Karpas-422 (cell line): Measurements from ENCODE around the gene DMAC2. TPM values are rescaled to one million over a fixed set of nuclear protein-coding genes. Genes with fewer than 3 reads are reported as not detected.
A peak's percentile ranks its signal among the peaks of the same experiment; 100 is the strongest.

Experiments used
- DNase-seq: peaks from one replicate; pipeline ENCODE4 v3.0.0-alpha.2; 2015
- H2AFZ ChIP-seq: fragments of 200-600 bp; sonication (generic); 2 replicates; pipeline ENCODE4 v1.6.1; 2014; ENCODE audit warnings: antibody characterized with exemption, low read length, mixed read lengths
- H3K27ac ChIP-seq: fragments of 200-600 bp; sonication (generic); 2 replicates; pipeline ENCODE4 v1.5.1; 2014; ENCODE audit warnings: mild to moderate bottlenecking, low read length, moderate library complexity
- H3K27me3 ChIP-seq: fragments of 200-600 bp; sonication (generic); 2 replicates; pipeline ENCODE4 v1.6.1; 2014; ENCODE audit warnings: low read length, mixed read lengths
- H3K36me3 ChIP-seq: fragments of 200-600 bp; sonication (generic); 2 replicates; pipeline ENCODE4 v1.6.1; 2014; ENCODE audit warnings: low read length, mixed read lengths; ENCODE audit not compliant: insufficient read depth
- H3K4me1 ChIP-seq: fragments of 200-600 bp; sonication (generic); 2 replicates; pipeline ENCODE4 v1.6.1; 2014; ENCODE audit warnings: mild to moderate bottlenecking, low read length, mixed read lengths
- H3K4me2 ChIP-seq: fragments of 200-600 bp; sonication (generic); 2 replicates; pipeline ENCODE4 v1.6.1; 2014; ENCODE audit warnings: low read length, low read depth, mild to moderate bottlenecking; ENCODE audit not compliant: poor library complexity, severe bottlenecking
- H3K4me3 ChIP-seq: fragments of 200-600 bp; sonication (generic); 2 replicates; pipeline ENCODE4 v1.5.1; 2014; ENCODE audit warnings: mild to moderate bottlenecking, antibody characterized with exemption, low read length, mixed read lengths
- H3K79me2 ChIP-seq: fragments of 200-600 bp; sonication (generic); 2 replicates; pipeline ENCODE4 v1.6.1; 2014; ENCODE audit warnings: mild to moderate bottlenecking, low read length, mixed read lengths
- H3K9ac ChIP-seq: fragments of 200-600 bp; sonication (generic); 2 replicates; pipeline ENCODE4 v1.6.0; 2014; ENCODE audit warnings: low read length
- H3K9me2 ChIP-seq: fragments of 200-600 bp; sonication (generic), shearing (Covaris generic); replicated peaks from 2 replicates; pipeline ENCODE4 v1.6.0; 2014; ENCODE audit warnings: mild to moderate bottlenecking, low read length, moderate library complexity; ENCODE audit not compliant: insufficient read depth
- H3K9me3 ChIP-seq: fragments of 300-700, 200-600 bp; sonication (generic); 2 replicates; pipeline ENCODE4 v1.6.1; 2014; ENCODE audit warnings: low read length, mixed read lengths
- H4K20me1 ChIP-seq: fragments of 200-600 bp; sonication (generic); 2 replicates; pipeline ENCODE4 v1.6.1; 2014; ENCODE audit warnings: mild to moderate bottlenecking, antibody characterized with exemption, low read length, low read depth; ENCODE audit not compliant: insufficient read depth
- total RNA-seq: library from RNA; depleted of rRNA; stranded (reverse); fragments of >200 nt; shearing (Covaris generic); gene quantifications from 2 replicates; pipeline ENCODE4 v1.2.3, GENCODE V29; 2014; ENCODE audit warnings: low replicate concordance

Gene DMAC2
- total RNA-seq, 1 experiment from 2014 or later, result 30.3 TPM

DNA sequence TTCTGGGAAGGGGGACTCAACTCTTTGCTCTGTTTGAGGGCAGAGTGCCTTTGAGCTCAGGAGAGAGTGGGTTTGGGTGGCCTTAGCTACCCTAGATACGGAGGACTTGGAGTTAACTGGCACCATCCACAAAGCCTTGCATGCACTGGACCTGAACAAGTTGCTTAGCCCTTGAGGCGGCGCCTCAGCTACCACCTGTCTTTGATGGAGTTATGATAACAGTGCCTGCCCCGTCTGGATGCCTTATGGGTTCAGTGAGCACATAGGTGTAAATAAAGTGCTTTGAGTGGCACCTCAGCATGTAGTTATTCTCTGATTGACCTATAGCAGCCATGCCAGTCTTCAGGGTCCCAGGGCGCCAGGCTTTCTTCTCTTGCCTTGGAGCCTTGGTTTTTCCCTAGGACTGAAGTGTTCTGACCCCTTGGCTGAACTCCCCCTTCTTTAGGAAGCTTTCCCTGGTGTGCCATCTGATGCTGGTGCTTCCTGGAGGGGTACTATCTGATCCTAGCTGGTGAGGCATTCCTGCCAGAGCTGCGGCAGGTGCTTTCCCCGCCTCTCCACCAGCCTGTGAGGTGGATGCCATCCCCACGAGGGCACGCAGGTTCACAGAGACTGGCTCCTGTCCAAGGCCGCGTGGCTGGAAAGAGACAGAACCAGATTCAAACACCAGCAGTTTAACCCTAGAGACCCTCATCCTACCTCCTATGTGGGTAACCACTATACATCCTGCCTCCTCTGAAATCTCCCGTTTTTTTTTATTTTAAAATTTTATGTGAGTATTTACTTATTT lies 36.3 kb downstream of the DMAC2 start:
- no peak overlapping the region for H3K4me3 ChIP-seq
- no peaks in the 10 kb centered on the region for H3K27me3 ChIP-seq
- peaks cover 36% of the 10 kb centered on the region for H3K79me2 ChIP-seq
- H3K4me2 ChIP-seq, result no peak overlapping the region
- no peak for DNase-seq
- no peak overlapping the region for H3K27ac ChIP-seq
- no peaks in the 10 kb centered on the region for H3K9me3 ChIP-seq
- no peaks in the 10 kb centered on the region for H3K36me3 ChIP-seq
- H2AFZ ChIP-seq, result no peak overlapping the region
- no peaks in the 10 kb centered on the region for H4K20me1 ChIP-seq
- H3K4me1 ChIP-seq, result peaks cover 29% of the 10 kb centered on the region
- H3K9me2 ChIP-seq, result no peaks in the 10 kb centered on the region
- no peak overlapping the region for H3K9ac ChIP-seq

DNA sequence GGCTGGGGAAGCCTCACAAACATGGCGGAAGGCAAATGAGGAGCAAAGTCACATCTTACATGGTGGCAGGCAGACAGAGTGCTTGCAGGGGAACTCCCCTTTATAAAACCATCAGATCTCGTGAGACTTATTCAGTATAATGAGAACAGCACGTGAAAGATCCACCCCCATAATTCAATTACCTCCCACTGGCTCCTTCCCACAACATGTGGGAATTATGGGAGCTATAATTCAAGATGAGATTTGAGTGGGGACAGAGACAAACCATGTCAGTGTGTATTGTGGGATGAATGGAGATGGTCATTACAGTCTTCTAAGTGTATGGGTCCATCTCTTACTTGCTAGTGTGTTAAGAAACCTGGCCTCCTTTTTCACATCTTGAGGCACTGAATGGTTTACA lies 37.7 kb downstream of the DMAC2 start:
- Histone ChIP-seq H3K27ac (no peak overlapping the region), H2AFZ (no peak overlapping the region), H3K9me3 (no peaks in the 10 kb centered on the region), H3K4me2 (no peak overlapping the region), H4K20me1 (no peaks in the 10 kb centered on the region), H3K36me3 (no peaks in the 10 kb centered on the region), H3K79me2 (peaks cover 46% of the 10 kb centered on the region), H3K4me1 (peaks cover 15% of the 10 kb centered on the region), H3K27me3 (no peaks in the 10 kb centered on the region), H3K9me2 (no peaks in the 10 kb centered on the region), H3K9ac (no peak overlapping the region), H3K4me3 (no peak overlapping the region)
- no peak for DNase-seq

DNA sequence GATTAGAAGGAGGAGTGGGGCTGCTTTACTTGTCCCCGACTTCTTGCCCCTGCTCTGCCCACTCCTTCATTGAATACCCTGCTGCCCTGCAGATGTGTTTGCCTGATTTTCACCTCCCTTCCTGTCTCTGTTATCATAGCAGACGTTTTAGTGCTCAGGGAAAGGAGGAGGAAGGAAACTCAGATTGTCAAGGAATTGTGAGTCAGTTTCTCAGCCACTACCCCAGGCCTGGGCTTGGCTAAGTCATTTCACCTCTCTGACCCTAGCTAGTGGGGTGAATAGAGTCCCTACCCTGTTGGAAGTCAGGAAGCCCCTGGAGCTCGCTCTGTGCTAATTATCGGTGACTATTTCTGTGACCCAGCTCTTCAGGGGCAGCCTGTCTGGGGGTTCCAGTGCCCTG lies 38.2 kb downstream of the DMAC2 start:
- no peaks in the 10 kb centered on the region for H3K9me3 ChIP-seq
- no peaks in the 10 kb centered on the region for H4K20me1 ChIP-seq
- H3K4me3 ChIP-seq, result no peak overlapping the region
- no peak overlapping the region for H3K4me2 ChIP-seq
- no peak overlapping the region for H2AFZ ChIP-seq
- H3K36me3 ChIP-seq, result no peaks in the 10 kb centered on the region
- no peaks in the 10 kb centered on the region for H3K27me3 ChIP-seq
- H3K79me2 ChIP-seq, result peaks cover 51% of the 10 kb centered on the region
- no peak for DNase-seq
- no peak overlapping the region for H3K9ac ChIP-seq
- no peak overlapping the region for H3K27ac ChIP-seq
- H3K9me2 ChIP-seq, result no peaks in the 10 kb centered on the region
- peaks cover 12% of the 10 kb centered on the region for H3K4me1 ChIP-seq

DNA sequence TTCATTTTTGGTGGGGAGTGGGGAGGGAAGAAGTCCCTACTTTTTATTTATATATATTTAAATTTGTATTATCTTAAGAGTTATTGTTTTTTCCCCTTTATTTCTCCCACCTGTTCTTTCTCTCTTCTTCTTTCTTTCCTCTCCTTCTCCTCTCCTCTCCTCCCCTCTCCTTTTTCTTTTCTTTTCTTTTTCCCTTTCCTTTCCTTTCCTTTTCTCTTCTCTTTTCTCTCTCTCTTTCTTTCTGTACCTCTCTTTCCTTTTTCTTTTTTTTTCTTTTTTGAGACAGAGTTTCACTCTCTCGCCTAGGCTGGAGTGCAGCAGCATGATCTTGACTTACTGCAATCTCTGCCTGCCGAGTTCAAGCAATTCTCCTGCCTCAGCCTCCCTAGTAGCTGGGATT lies 40.2 kb downstream of the DMAC2 start:
- H3K4me2 ChIP-seq, result peak overlapping the region; percentile 87
- H3K4me3 ChIP-seq, result no peak overlapping the region
- H3K9me2 ChIP-seq, result no peaks in the 10 kb centered on the region
- no peak overlapping the region for H2AFZ ChIP-seq
- peaks cover 28% of the 10 kb centered on the region for H3K4me1 ChIP-seq
- no peak overlapping the region for H3K27ac ChIP-seq
- H3K27me3 ChIP-seq, result no peaks in the 10 kb centered on the region
- H3K79me2 ChIP-seq, result peaks cover 71% of the 10 kb centered on the region
- DNase-seq, result no peak
- no peaks in the 10 kb centered on the region for H3K36me3 ChIP-seq
- no peaks in the 10 kb centered on the region for H3K9me3 ChIP-seq
- 0 out of 2 replicates have a peak, but pooled peaks cover 8% of the 10 kb centered on the region for H4K20me1 ChIP-seq
- H3K9ac ChIP-seq, result peak overlapping the region; percentile 97; the same call in 1 of the 2 replicates

DNA sequence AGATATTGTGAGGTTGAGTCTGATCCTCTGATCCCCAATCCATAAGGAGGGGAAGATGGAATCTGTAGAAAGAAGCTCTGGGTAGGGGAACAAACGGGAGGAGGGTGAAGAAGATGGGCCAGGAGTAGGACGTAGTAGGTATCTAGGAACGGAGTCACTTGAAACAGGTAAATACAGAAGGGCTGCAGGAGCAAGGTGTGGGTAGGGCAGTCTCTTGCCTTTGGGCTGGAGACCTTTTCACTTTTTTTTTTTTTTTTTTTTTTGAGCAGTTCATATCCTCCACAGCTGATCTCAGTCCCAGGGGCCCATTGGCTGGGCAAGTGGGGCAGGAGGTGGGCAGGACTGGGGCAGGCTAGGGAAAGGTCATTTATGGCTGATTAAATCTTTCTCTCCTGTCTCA lies 40.6 kb downstream of the DMAC2 start:
- no peaks in the 10 kb centered on the region for H3K27me3 ChIP-seq
- H3K4me2 ChIP-seq, result peak overlapping the region; percentile 87
- no peak for DNase-seq
- no peak overlapping the region for H2AFZ ChIP-seq
- H3K4me1 ChIP-seq, result peaks cover 28% of the 10 kb centered on the region
- H3K4me3 ChIP-seq, result peak overlapping the region; percentile 99
- no peaks in the 10 kb centered on the region for H3K36me3 ChIP-seq
- H3K79me2 ChIP-seq, result peaks cover 75% of the 10 kb centered on the region
- 0 out of 2 replicates have a peak, but pooled peaks cover 8% of the 10 kb centered on the region for H4K20me1 ChIP-seq
- H3K9me2 ChIP-seq, result no peaks in the 10 kb centered on the region
- H3K9me3 ChIP-seq, result no peaks in the 10 kb centered on the region
- no peak overlapping the region for H3K27ac ChIP-seq
- H3K9ac ChIP-seq, result peak overlapping the region; percentile 97

DNA sequence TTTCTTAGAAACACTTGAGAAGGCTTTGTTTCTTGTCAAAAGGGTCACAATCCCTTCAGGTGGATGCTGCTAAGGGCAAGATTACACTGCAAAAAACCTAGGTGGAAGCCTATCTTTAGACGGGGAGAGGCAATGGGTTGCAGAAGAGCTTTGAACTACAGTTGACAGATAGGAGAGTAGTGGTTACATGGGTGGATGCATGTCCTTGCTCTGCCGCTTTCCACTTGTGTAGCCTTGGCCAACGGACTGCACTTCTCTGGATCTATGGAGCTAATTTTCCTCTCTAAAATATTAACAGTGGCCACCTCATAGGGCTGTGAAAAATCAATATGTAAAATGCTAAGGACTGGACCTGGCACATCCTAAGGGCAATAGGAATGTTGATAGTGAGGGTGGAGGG lies 41.1 kb downstream of the DMAC2 start:
- Histone ChIP-seq H3K4me3 (peak overlapping the region; percentile 99), H3K9me3 (no peaks in the 10 kb centered on the region), H4K20me1 (0 out of 2 replicates have a peak, but pooled peaks cover 8% of the 10 kb centered on the region), H3K9me2 (no peaks in the 10 kb centered on the region), H3K4me1 (peaks cover 28% of the 10 kb centered on the region), H3K4me2 (peak overlapping the region; percentile 87), H3K27ac (no peak overlapping the region), H3K27me3 (no peaks in the 10 kb centered on the region), H3K36me3 (no peaks in the 10 kb centered on the region), H3K9ac (peak overlapping the region; percentile 97), H2AFZ (no peak overlapping the region), H3K79me2 (peaks cover 80% of the 10 kb centered on the region)
- DNase-seq, result peak; percentile 52

DNA sequence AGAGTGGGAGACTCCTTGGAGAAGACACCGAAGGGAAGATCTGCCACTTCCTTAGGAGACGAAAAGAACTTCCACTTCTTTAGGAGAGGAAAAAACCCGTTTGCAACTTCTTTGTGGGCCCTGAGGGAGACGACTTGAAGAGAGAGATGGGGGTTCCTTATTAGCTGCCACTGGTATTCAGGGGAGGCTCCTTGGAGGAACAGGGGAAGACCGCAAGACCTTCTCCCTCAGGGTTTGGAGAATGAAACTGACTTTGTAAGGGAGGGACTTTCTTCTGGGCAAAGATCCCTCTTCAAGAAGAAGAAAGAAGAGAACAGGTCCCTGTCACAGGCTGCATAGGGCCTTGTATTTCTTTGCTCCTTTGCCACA lies 41.7 kb downstream of the DMAC2 start:
- peak; percentile 63 for DNase-seq
- H3K27me3 ChIP-seq, result no peaks in the 10 kb centered on the region
- no peaks in the 10 kb centered on the region for H3K36me3 ChIP-seq
- H2AFZ ChIP-seq, result peak overlapping the region; percentile 68
- peak overlapping the region; percentile 87 for H3K4me2 ChIP-seq
- H4K20me1 ChIP-seq, result 0 out of 2 replicates have a peak, but pooled peaks cover 8% of the 10 kb centered on the region
- peaks cover 28% of the 10 kb centered on the region for H3K4me1 ChIP-seq
- no peaks in the 10 kb centered on the region for H3K9me3 ChIP-seq
- H3K79me2 ChIP-seq, result peaks cover 78% of the 10 kb centered on the region
- peak overlapping the region; percentile 99 for H3K4me3 ChIP-seq
- H3K9ac ChIP-seq, result peak overlapping the region; percentile 97
- peak overlapping the region; percentile 87; the same call in 1 of the 2 replicates for H3K27ac ChIP-seq
- H3K9me2 ChIP-seq, result no peaks in the 10 kb centered on the region

DNA sequence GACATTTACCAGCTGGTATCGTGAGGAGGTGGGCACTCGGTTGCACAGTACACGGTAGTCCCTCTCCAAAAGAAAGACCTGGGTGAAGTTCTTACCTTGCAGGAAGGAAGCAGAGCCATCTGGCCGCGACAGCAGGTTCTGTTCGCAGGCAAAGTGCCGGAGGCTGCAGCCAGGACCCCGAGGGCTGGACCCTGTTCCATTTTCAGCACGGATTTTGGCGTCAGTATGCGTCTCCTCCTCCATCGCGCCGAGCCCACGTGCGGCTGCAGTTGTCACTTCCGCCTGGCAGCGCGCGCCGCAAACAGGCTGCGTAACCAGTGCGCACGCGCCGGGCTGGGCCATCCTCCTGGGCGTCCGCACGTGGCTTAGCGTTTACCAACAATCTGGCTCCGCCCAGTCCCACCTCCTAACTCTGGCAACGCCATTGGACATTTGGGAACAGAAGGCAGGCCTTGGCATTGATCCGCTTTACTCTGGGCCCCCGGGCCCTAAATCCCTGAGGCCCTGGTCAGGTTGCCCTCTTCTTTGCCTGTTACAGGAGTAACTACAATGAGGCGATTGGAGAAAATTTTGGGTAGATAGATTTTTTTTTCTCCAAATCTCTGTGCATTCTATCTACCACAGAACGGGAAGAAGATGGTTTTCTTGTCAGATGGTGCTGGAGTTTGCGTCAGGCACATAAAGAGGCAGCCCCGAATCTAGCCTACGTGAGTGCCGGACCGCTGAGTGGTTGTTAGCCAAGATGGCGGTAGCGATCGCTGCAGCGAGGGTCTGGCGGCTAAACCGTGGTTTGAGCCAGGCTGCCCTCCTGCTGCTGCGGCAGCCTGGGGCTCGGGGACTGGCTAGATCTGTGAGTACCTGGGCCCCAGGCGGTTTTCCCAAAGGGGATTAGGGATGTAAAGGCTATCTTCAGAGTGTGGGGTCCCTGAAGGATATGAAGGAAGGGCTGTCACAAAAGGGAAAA lies 42.3 kb downstream of the DMAC2 start, which contains the start of the genes BCKDHA and EXOSC5:
Gene BCKDHA (plus strand): TSS at position 733 of the 964 bp plus-strand sequence. CDS start 10 bp downstream, at position 743.
Gene EXOSC5 (minus strand): TSS at position 274 of the 964 bp plus-strand sequence. CDS start 31 bp downstream, at position 243.
- Histone ChIP-seq H3K9me3 (no peaks in the 10 kb centered on the region), H3K9ac (peak within 1 kb of the TSS; percentile 97), H2AFZ (peak within 1 kb of the TSS; percentile 68), H3K79me2 (peaks cover 78% of the 10 kb centered on the region), H3K27ac (peak within 1 kb of the TSS; percentile 87), H3K4me1 (peaks cover 28% of the 10 kb centered on the region), H3K27me3 (no peaks in the 10 kb centered on the region), H3K4me3 (peak within 1 kb of the TSS; percentile 99), H3K4me2 (peak within 1 kb of the TSS; percentile 87), H4K20me1 (0 out of 2 replicates have a peak, but pooled peaks cover 8% of the 10 kb centered on the region), H3K36me3 (no peaks in the 10 kb centered on the region; the same call in 1 of the 2 replicates), H3K9me2 (no peaks in the 10 kb centered on the region)
- peak; percentile 100 for DNase-seq
